GM12873 (cell line): ENCODE data around the gene USP24.

Source experiments
- CTCF ChIP-seq: IDR thresholded peaks from 2 replicates; pipeline ENCODE4 v1.5.1; 2012; ENCODE audit warnings: low read depth, mild to moderate bottlenecking, moderate library complexity, low read length, control low read depth; ENCODE audit not compliant: insufficient read depth; ENCODE audit errors: missing control alignments

Gene USP24

GRCh38 chr1:55043726-55044125 lies 171.4 kb downstream of the USP24 start:
- TF ChIP-seq CTCF, result no peak

- no peak for TF ChIP-seq CTCF
Measured at GRCh38 chr1:55043011-55043410, 172.2 kb downstream of the USP24 start.

GRCh38 chr1:55041613-55042012 lies 173.6 kb downstream of the USP24 start:
- no peak for TF ChIP-seq CTCF

- TF ChIP-seq CTCF, result no peak
Measured at GRCh38 chr1:55040933-55041494, 174.2 kb downstream of the USP24 start.

GRCh38 chr1:55040083-55040932 lies 174.9 kb downstream of the USP24 start:
- no peak for TF ChIP-seq CTCF

- TF ChIP-seq CTCF, result no peak
Measured at GRCh38 chr1:55039342-55040082, 175.7 kb downstream of the USP24 start, which contains the start of gene PCSK9. Gene PCSK9 (plus strand): TSS chr1:55039548. CDS start chr1:55039838, 290 bp downstream.

- TF ChIP-seq CTCF, result no peak
Measured at GRCh38 chr1:55038974-55039341, 176.2 kb downstream of the USP24 start.
